ES-I3 (cell line): ENCODE measurements around the gene SLC7A6.

Source experiments
- H3K36me3 ChIP-seq: 2 replicates; pipeline ENCODE4 v1.6.1; 2013; ENCODE audit warnings: mild to moderate bottlenecking, low read length, control low read depth, moderate library complexity; ENCODE audit not compliant: insufficient read depth
- H3K4me1 ChIP-seq: 2 replicates; pipeline ENCODE4 v1.6.1; 2013; ENCODE audit warnings: mild to moderate bottlenecking, control low read depth, low read length; ENCODE audit not compliant: insufficient read depth
- H3K9ac ChIP-seq: 2 replicates; pipeline ENCODE4 v1.6.1; 2013; ENCODE audit warnings: low read depth, mild to moderate bottlenecking, low read length, moderate library complexity
- H3K9me3 ChIP-seq: 2 replicates; pipeline ENCODE4 v1.6.1; 2013; ENCODE audit warnings: mild to moderate bottlenecking, low read length, moderate library complexity; ENCODE audit not compliant: control insufficient read depth, insufficient read depth

SLC7A6 gene

GRCh38 chr16:68257251-68257905 is 6.9 kb upstream of the SLC7A6 start:
- Histone ChIP-seq H3K9me3 (no peaks in the 10 kb centered on the region), H3K9ac (no peak overlapping the region), H3K36me3 (no peaks in the 10 kb centered on the region), H3K4me1 (no peaks in the 10 kb centered on the region; the same call in 1 of the 2 replicates)

GRCh38 chr16:68257906-68258800 is 6.2 kb upstream of the SLC7A6 start:
- H3K9me3 ChIP-seq, result no peaks in the 10 kb centered on the region
- H3K36me3 ChIP-seq, result no peaks in the 10 kb centered on the region
- H3K9ac ChIP-seq, result no peak overlapping the region
- H3K4me1 ChIP-seq, result no peaks in the 10 kb centered on the region; the same call in 1 of the 2 replicates

DNA sequence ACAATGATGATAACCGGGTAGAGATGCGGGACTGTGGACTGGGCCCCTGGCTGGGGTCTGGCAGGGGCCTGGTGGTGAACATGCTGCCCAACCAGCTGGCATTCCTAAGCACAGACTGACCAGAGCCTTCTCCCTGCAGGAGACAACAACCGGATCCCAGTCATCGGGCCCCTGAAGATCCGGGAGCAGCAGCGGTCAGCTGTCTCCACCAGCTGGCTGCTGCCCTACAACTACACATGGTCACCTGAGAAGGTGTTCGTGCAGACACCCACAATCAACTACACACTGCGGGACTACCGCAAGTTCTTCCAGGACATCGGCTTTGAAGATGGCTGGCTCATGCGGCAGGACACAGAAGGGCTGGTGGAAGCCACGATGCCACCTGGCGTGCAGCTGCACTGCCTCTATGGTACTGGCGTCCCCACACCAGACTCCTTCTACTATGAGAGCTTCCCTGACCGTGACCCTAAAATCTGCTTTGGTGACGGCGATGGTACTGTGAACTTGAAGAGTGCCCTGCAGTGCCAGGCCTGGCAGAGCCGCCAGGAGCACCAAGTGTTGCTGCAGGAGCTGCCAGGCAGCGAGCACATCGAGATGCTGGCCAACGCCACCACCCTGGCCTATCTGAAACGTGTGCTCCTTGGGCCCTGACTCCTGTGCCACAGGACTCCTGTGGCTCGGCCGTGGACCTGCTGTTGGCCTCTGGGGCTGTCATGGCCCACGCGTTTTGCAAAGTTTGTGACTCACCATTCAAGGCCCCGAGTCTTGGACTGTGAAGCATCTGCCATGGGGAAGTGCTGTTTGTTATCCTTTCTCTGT is 5.1 kb upstream of the SLC7A6 start:
- H3K9me3 ChIP-seq, result no peaks in the 10 kb centered on the region
- H3K36me3 ChIP-seq, result no peaks in the 10 kb centered on the region
- no peaks in the 10 kb centered on the region; the same call in 1 of the 2 replicates for H3K4me1 ChIP-seq
- H3K9ac ChIP-seq, result no peak overlapping the region

GRCh38 chr16:68263559-68264127 is 683 bp upstream of the SLC7A6 start:
- peaks cover 6% of the 10 kb centered on the region; the same call in 1 of the 2 replicates for H3K4me1 ChIP-seq
- H3K36me3 ChIP-seq, result no peaks in the 10 kb centered on the region
- H3K9me3 ChIP-seq, result no peaks in the 10 kb centered on the region
- peak overlapping the region; percentile 98 for H3K9ac ChIP-seq

- H3K36me3 ChIP-seq, result no peaks in the 10 kb centered on the region
- H3K4me1 ChIP-seq, result peaks cover 6% of the 10 kb centered on the region; the same call in 1 of the 2 replicates
- H3K9ac ChIP-seq, result peak overlapping the region; percentile 98
- H3K9me3 ChIP-seq, result no peaks in the 10 kb centered on the region
Observed at GRCh38 chr16:68265078-68265920, 973 bp downstream of the SLC7A6 start.

GRCh38 chr16:68267612-68268405 is 3.5 kb downstream of the SLC7A6 start:
- Histone ChIP-seq H3K9ac (peak overlapping the region; percentile 9; the same call in 1 of the 2 replicates), H3K4me1 (peaks cover 6% of the 10 kb centered on the region; the same call in 1 of the 2 replicates), H3K36me3 (no peaks in the 10 kb centered on the region), H3K9me3 (no peaks in the 10 kb centered on the region)

GRCh38 chr16:68269793-68270192 is 5.5 kb downstream of the SLC7A6 start:
- H3K36me3 ChIP-seq, result no peaks in the 10 kb centered on the region
- H3K9ac ChIP-seq, result no peak overlapping the region
- H3K4me1 ChIP-seq, result peaks cover 6% of the 10 kb centered on the region; the same call in 1 of the 2 replicates
- no peaks in the 10 kb centered on the region for H3K9me3 ChIP-seq

DNA sequence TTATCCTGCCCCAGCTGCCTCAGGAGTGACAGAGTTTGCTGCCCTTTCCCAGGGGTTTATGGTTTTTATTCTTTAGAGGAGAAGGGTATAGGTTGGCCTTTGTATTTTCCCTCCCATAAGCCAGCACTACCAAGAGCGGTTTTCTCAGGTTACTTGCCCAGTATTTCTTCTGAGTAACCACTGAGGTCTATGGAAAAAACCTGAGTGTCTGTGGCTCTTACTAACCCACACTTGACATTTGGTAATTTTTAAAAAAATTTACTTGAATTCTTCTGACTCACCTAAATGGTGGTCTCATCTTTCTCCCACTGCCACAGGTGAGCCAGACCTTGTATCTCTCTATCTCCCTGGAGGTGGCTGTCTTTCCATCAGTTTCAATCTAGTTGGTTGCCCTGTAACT is 6.0 kb downstream of the SLC7A6 start:
- Histone ChIP-seq H3K9me3 (no peaks in the 10 kb centered on the region), H3K36me3 (no peaks in the 10 kb centered on the region), H3K4me1 (peaks cover 6% of the 10 kb centered on the region; the same call in 1 of the 2 replicates), H3K9ac (no peak overlapping the region)

DNA sequence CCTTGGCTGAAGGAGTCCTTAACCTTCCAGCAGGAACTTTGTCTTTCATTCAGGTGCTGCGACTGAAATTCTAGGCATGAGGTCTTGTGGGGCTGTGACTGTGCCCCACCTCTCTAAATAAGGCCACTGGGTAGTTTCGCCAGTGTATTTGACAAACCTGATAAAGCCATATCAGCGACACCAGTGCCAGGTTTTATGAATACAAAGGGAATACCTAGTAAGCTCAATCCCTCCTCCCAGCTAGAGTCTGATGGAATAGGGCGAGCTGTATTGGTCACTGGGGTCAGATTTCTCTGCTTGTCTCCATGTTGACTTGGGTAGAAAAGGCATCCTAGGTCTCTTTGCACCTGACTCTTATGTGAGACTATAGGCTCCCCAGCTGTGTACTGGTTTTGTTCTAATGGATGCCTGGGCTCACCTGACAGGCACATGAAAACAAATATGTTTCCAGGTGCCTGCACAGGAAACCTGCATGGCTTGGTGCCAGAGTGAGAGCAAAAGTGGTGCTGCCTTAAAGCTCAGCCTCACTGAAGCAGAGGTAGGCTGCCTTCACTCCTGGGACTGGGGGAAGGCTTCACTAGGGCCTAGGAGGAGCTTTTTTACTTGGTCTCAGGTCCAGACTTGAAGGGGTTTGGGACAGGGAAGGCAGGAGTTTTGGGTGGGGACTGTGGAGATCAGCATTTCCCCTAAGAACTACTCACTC is 8.3 kb downstream of the SLC7A6 start:
- Histone ChIP-seq H3K4me1 (0 out of 2 replicates have a peak, but pooled peaks cover 6% of the 10 kb centered on the region), H3K9me3 (no peaks in the 10 kb centered on the region), H3K9ac (no peak overlapping the region), H3K36me3 (0 out of 2 replicates have a peak, but pooled peaks cover 4% of the 10 kb centered on the region)

- Histone ChIP-seq H3K9me3 (no peaks in the 10 kb centered on the region), H3K4me1 (no peaks in the 10 kb centered on the region), H3K36me3 (0 out of 2 replicates have a peak, but pooled peaks cover 4% of the 10 kb centered on the region), H3K9ac (no peak overlapping the region)
Observed at GRCh38 chr16:68273459-68273858, 9.1 kb downstream of the SLC7A6 start.

GRCh38 chr16:68273896-68274295 is 9.6 kb downstream of the SLC7A6 start:
- Histone ChIP-seq H3K9me3 (no peaks in the 10 kb centered on the region), H3K4me1 (no peaks in the 10 kb centered on the region), H3K36me3 (0 out of 2 replicates have a peak, but pooled peaks cover 4% of the 10 kb centered on the region), H3K9ac (no peak overlapping the region)

- H3K4me1 ChIP-seq, result no peaks in the 10 kb centered on the region
- 0 out of 2 replicates have a peak, but pooled peaks cover 4% of the 10 kb centered on the region for H3K36me3 ChIP-seq
- H3K9me3 ChIP-seq, result no peaks in the 10 kb centered on the region
- no peak overlapping the region for H3K9ac ChIP-seq
Observed at GRCh38 chr16:68274441-68274840, 10.1 kb downstream of the SLC7A6 start.
